ENCODE results near the gene CCDC33. TPM values are rescaled to one million over a fixed set of nuclear protein-coding genes. Genes with fewer than 3 reads are reported as not detected.

CCDC33 gene
- polyA plus RNA-seq, 1 of the 3 experiments (the other 2 are of a cell fraction), result 4.0 TPM

GRCh38 chr15:74330861-74331408 is 94.8 kb downstream of the CCDC33 start:
- Histone ChIP-seq H3K27ac (ENCODE audit: low read depth in 2 of 2, low read length in 1 of 2) (no peak overlapping the region), H3K79me2 (ENCODE audit: insufficient read depth) (no peaks in the 10 kb centered on the region), H2AFZ (ENCODE audit: low read depth) (no peak overlapping the region), H3K36me3 (replicated peaks in 1 of 2; ENCODE audit: control insufficient read depth in 1 of 2, insufficient read depth in 2 of 2, low read length in 1 of 2) (no peaks in the 10 kb centered on the region), H3K4me3 (ENCODE audit: low read depth in 2 of 2, low read length in 1 of 2) (no peak overlapping the region), H3K4me1 (ENCODE audit: control insufficient read depth in 1 of 2, insufficient read depth in 2 of 2, low read depth in 1 of 2, low read length in 1 of 2) (peaks cover 0 to 7% of the 10 kb centered on the region in 2 experiments; a peak in 1 of 4 replicates), H3K9ac (no peak overlapping the region), H3K9me3 (no peaks in the 10 kb centered on the region), H3K27me3 (ENCODE audit: insufficient read depth) (no peaks in the 10 kb centered on the region), H3K4me2 (no peak overlapping the region), H3K9me2 (no peaks in the 10 kb centered on the region), H3F3A (replicated peaks; ENCODE audit: insufficient read depth) (no peaks in the 10 kb centered on the region), H4K20me1 (ENCODE audit: insufficient read depth) (no peaks in the 10 kb centered on the region)
- POLR2A ChIA-PET, result no interaction called here
- 61% methylated on average over 7 of the region's 11 CpGs for WGBS (ENCODE audit: low lambda C conversion rate)
- no peak for DNase-seq
- CTCF ChIA-PET, result interaction anchor here (1.0 to 18.6 kb wide), 6 partner anchors 9 to 358 kb away, joined by 3 to 339 read pairs (median 8); no protein-coding TSS in a partner anchor
- no peak for TF ChIP-seq TEAD4 (IDR thresholded peaks at IDR 0.05; ENCODE audit: borderline replicate concordance, insufficient read depth)

DNA sequence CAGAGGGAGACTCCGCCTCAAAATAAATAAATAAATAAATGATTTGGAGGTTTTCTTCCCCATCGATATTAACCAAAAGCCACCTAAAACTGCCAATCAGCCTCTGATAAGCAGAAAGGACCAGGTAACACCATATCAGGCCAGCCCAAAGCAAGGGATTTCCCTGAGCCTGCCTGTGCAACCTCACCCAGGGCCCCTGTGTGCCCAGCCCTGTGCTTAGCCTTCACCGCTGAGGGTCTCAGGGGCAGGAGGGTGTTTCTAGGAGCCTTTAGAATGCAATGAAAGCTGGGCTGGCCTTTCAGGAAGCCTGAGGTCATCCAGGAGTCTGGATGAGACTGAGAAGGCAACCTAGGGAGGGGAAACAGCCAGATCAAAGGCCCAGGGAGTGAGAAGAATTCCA is 95.9 kb downstream of the CCDC33 start:
- 94% methylated on average over 3 of the region's 3 CpGs for WGBS (ENCODE audit: low lambda C conversion rate)
- peaks cover 0 to under 1% of the 10 kb centered on the region in 2 experiments; a peak in 1 of 4 replicates for H3K4me1 ChIP-seq (ENCODE audit: control insufficient read depth in 1 of 2, insufficient read depth in 2 of 2, low read depth in 1 of 2, low read length in 1 of 2)
- H2AFZ ChIP-seq (ENCODE audit: low read depth), result no peak overlapping the region
- TF ChIP-seq TAF1 (IDR thresholded peaks at IDR 0.05; ENCODE audit: borderline replicate concordance, low read depth, low read length), result no peak
- TF ChIP-seq RFX5 (IDR thresholded peaks at IDR 0.05; ENCODE audit: low read length), result no peak
- TF ChIP-seq CHD2 (IDR thresholded peaks at IDR 0.05; ENCODE audit: low read length, partially characterized antibody), result no peak
- no peak for TF ChIP-seq REST (IDR thresholded peaks at IDR 0.05; ENCODE audit: low read depth, low read length)
- TF ChIP-seq USF1 (IDR thresholded peaks at IDR 0.05; ENCODE audit: borderline replicate concordance, low read depth), result no peak
- no peak for TF ChIP-seq SIN3A (IDR thresholded peaks at IDR 0.05; ENCODE audit: borderline replicate concordance, low read depth, low read length)
- TF ChIP-seq, protein P1, sequence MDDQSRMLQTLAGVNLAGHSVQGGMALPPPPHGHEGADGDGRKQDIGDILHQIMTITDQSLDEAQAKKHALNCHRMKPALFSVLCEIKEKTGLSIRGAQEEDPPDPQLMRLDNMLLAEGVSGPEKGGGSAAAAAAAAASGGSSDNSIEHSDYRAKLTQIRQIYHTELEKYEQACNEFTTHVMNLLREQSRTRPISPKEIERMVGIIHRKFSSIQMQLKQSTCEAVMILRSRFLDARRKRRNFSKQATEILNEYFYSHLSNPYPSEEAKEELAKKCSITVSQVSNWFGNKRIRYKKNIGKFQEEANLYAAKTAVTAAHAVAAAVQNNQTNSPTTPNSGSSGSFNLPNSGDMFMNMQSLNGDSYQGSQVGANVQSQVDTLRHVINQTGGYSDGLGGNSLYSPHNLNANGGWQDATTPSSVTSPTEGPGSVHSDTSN (IDR thresholded peaks at IDR 0.05), result no peak
- TF ChIP-seq IRF3 (IDR thresholded peaks at IDR 0.05; ENCODE audit: low read depth, low read length), result no peak
- no peak for TF ChIP-seq NRF1 (IDR thresholded peaks at IDR 0.05; ENCODE audit: low read depth, low read length)
- TF ChIP-seq NFIC (IDR thresholded peaks at IDR 0.05; ENCODE audit: borderline replicate concordance), result no peak
- TF ChIP-seq MEF2A (IDR thresholded peaks at IDR 0.05; ENCODE audit: borderline replicate concordance, low read depth), result no peak
- TF ChIP-seq TEAD4 (IDR thresholded peaks at IDR 0.05; ENCODE audit: borderline replicate concordance, insufficient read depth), result no peak
- TF ChIP-seq GABPA (IDR thresholded peaks at IDR 0.05; ENCODE audit: low read depth), result no peak
- no peak for TF ChIP-seq RCOR1 (IDR thresholded peaks at IDR 0.05; ENCODE audit: low read length)
- H3K9ac ChIP-seq, result no peak overlapping the region
- no peaks in the 10 kb centered on the region for H4K20me1 ChIP-seq (ENCODE audit: insufficient read depth)
- no peak overlapping the region for H3K4me2 ChIP-seq
- DNase-seq, result no peak
- H3F3A ChIP-seq (replicated peaks; ENCODE audit: insufficient read depth), result no peaks in the 10 kb centered on the region
- H3K27ac ChIP-seq (ENCODE audit: low read depth in 2 of 2, low read length in 1 of 2), result no peak overlapping the region
- H3K4me3 ChIP-seq (ENCODE audit: low read depth in 2 of 2, low read length in 1 of 2), result no peak overlapping the region
- H3K79me2 ChIP-seq (ENCODE audit: insufficient read depth), result no peaks in the 10 kb centered on the region
- no peaks in the 10 kb centered on the region for H3K9me2 ChIP-seq
- H3K36me3 ChIP-seq (replicated peaks in 1 of 2; ENCODE audit: control insufficient read depth in 1 of 2, insufficient read depth in 2 of 2, low read length in 1 of 2), result no peaks in the 10 kb centered on the region
- POLR2A ChIA-PET, result no interaction called here
- CTCF ChIA-PET, result interaction anchor here (1.6 to 18.6 kb wide), 4 partner anchors 10 to 282 kb away, joined by 4 to 339 read pairs (median 19); no protein-coding TSS in a partner anchor
- no peaks in the 10 kb centered on the region for H3K27me3 ChIP-seq (ENCODE audit: insufficient read depth)
- H3K9me3 ChIP-seq, result no peaks in the 10 kb centered on the region
